IPS-20b (cell line): ENCODE data around the gene CACHD1.
"Not testable (repeated sequence)": the region's sequence is repeated elsewhere in the genome, so short reads cannot be mapped to it uniquely, and the experiment has no call there.

Source experiments
- H3K27ac ChIP-seq: one replicate; pipeline ENCODE4 v1.5.1; 2013; ENCODE audit warnings: low read length
- H3K27me3 ChIP-seq: 2 replicates; pipeline ENCODE4 v1.6.1; 2013; ENCODE audit warnings: mild to moderate bottlenecking, low read length, inconsistent platforms; ENCODE audit not compliant: insufficient read depth
- H3K36me3 ChIP-seq: 2 replicates; pipeline ENCODE4 v1.6.1; 2013; ENCODE audit warnings: low read depth, mild to moderate bottlenecking, inconsistent platforms, low read length, moderate library complexity; ENCODE audit not compliant: insufficient read depth
- H3K4me1 ChIP-seq: 2 replicates; pipeline ENCODE4 v1.6.1; 2013; ENCODE audit warnings: mild to moderate bottlenecking, control low read depth, inconsistent platforms, low read length, moderate library complexity; ENCODE audit not compliant: insufficient read depth
- H3K4me3 ChIP-seq: 2 replicates; pipeline ENCODE4 v1.5.1; 2013; ENCODE audit warnings: mild to moderate bottlenecking, low read length, inconsistent platforms
- H3K9ac ChIP-seq: 2 replicates; pipeline ENCODE4 v1.6.1; 2013; ENCODE audit warnings: low read depth, mild to moderate bottlenecking, inconsistent platforms, low read length, moderate library complexity
- H3K9me3 ChIP-seq: 2 replicates; pipeline ENCODE4 v1.6.1; 2013; ENCODE audit warnings: mild to moderate bottlenecking, low read depth, low read length, inconsistent platforms; ENCODE audit not compliant: insufficient read depth

CACHD1 gene

GRCh38 chr1:64696879-64697278, 226.9 kb downstream of the CACHD1 start:
- Histone ChIP-seq H3K9me3 (no peaks in the 10 kb centered on the region), H3K9ac (no peak overlapping the region), H3K27ac (no peak overlapping the region), H3K4me3 (no peak overlapping the region), H3K36me3 (peaks cover 38% of the 10 kb centered on the region), H3K4me1 (peaks cover 4% of the 10 kb centered on the region; the same call in 1 of the 2 replicates), H3K27me3 (no peaks in the 10 kb centered on the region)

- H3K27me3 ChIP-seq, result no peaks in the 10 kb centered on the region
- H3K9ac ChIP-seq, result 0 out of 2 replicates have a peak overlapping the region, but pooled peaks have one; percentile 37
- peaks cover 13% of the 10 kb centered on the region; the same call in 1 of the 2 replicates for H3K36me3 ChIP-seq
- H3K27ac ChIP-seq, result no peak overlapping the region
- H3K4me3 ChIP-seq, result no peak overlapping the region
- no peaks in the 10 kb centered on the region for H3K9me3 ChIP-seq
- H3K4me1 ChIP-seq, result peaks cover 4% of the 10 kb centered on the region; the same call in 1 of the 2 replicates
These were observed 229.4 kb downstream of the CACHD1 start for GRCh38 chr1:64699327-64699726.

GRCh38 chr1:64701071-64701470, 231.1 kb downstream of the CACHD1 start:
- H3K9me3 ChIP-seq, result no peaks in the 10 kb centered on the region
- no peaks in the 10 kb centered on the region for H3K27me3 ChIP-seq

GRCh38 chr1:64701886-64702285, 232.0 kb downstream of the CACHD1 start:
- Histone ChIP-seq H3K4me1 (peaks cover 4% of the 10 kb centered on the region; the same call in 1 of the 2 replicates), H3K9me3 (no peaks in the 10 kb centered on the region), H3K9ac (no peak overlapping the region), H3K4me3 (no peak overlapping the region), H3K27me3 (no peaks in the 10 kb centered on the region), H3K27ac (no peak overlapping the region), H3K36me3 (no peaks in the 10 kb centered on the region)

More at GRCh38 chr1:64701071-64701470, 231.1 kb downstream of the CACHD1 start:
- H3K4me1 ChIP-seq, result peaks cover 4% of the 10 kb centered on the region; the same call in 1 of the 2 replicates
- peaks cover under 1% of the 10 kb centered on the region; the same call in 1 of the 2 replicates for H3K36me3 ChIP-seq
- H3K4me3 ChIP-seq, result no peak overlapping the region
- no peak overlapping the region for H3K9ac ChIP-seq
- H3K27ac ChIP-seq, result no peak overlapping the region

GRCh38 chr1:64702670-64703069, 232.7 kb downstream of the CACHD1 start:
- not testable (repeated sequence) for H3K9ac ChIP-seq, H3K36me3 ChIP-seq, H3K27me3 ChIP-seq, H3K4me1 ChIP-seq, H3K27ac ChIP-seq, H3K9me3 ChIP-seq, H3K4me3 ChIP-seq

GRCh38 chr1:64703600-64703999, 233.7 kb downstream of the CACHD1 start:
- Histone ChIP-seq H3K9ac (no peak overlapping the region), H3K36me3 (no peaks in the 10 kb centered on the region), H3K9me3 (no peaks in the 10 kb centered on the region), H3K27me3 (no peaks in the 10 kb centered on the region), H3K27ac (no peak overlapping the region), H3K4me1 (peaks cover 4% of the 10 kb centered on the region; the same call in 1 of the 2 replicates), H3K4me3 (no peak overlapping the region)

- Histone ChIP-seq H3K4me1 (no peaks in the 10 kb centered on the region), H3K9me3 (no peaks in the 10 kb centered on the region), H3K9ac (no peak overlapping the region)
These were observed 235.7 kb downstream of the CACHD1 start for GRCh38 chr1:64705591-64705990.

GRCh38 chr1:64711266-64711665, 241.3 kb downstream of the CACHD1 start:
- no peaks in the 10 kb centered on the region for H3K9me3 ChIP-seq
- no peak overlapping the region for H3K9ac ChIP-seq
- H3K36me3 ChIP-seq, result no peaks in the 10 kb centered on the region
- no peaks in the 10 kb centered on the region for H3K27me3 ChIP-seq
- no peak overlapping the region for H3K4me3 ChIP-seq
- no peak overlapping the region for H3K27ac ChIP-seq
- H3K4me1 ChIP-seq, result peaks cover 8% of the 10 kb centered on the region; the same call in 1 of the 2 replicates

More at GRCh38 chr1:64705591-64705990, 235.7 kb downstream of the CACHD1 start:
- H3K27me3 ChIP-seq, result no peaks in the 10 kb centered on the region
- H3K27ac ChIP-seq, result no peak overlapping the region
- H3K36me3 ChIP-seq, result no peaks in the 10 kb centered on the region
- no peak overlapping the region for H3K4me3 ChIP-seq

GRCh38 chr1:64712049-64712448, 242.1 kb downstream of the CACHD1 start:
- no peak overlapping the region for H3K9ac ChIP-seq
- no peak overlapping the region for H3K27ac ChIP-seq
- peaks cover 8% of the 10 kb centered on the region; the same call in 1 of the 2 replicates for H3K4me1 ChIP-seq
- no peaks in the 10 kb centered on the region for H3K9me3 ChIP-seq
- no peaks in the 10 kb centered on the region for H3K36me3 ChIP-seq
- no peaks in the 10 kb centered on the region for H3K27me3 ChIP-seq
- H3K4me3 ChIP-seq, result no peak overlapping the region

- H3K9ac ChIP-seq, result no peak overlapping the region
- no peak overlapping the region for H3K4me3 ChIP-seq
- H3K4me1 ChIP-seq, result peaks cover 8% of the 10 kb centered on the region; the same call in 1 of the 2 replicates
- no peaks in the 10 kb centered on the region for H3K36me3 ChIP-seq
- H3K27ac ChIP-seq, result no peak overlapping the region
- H3K27me3 ChIP-seq, result no peaks in the 10 kb centered on the region
- 0 out of 2 replicates have a peak, but pooled peaks cover 3% of the 10 kb centered on the region for H3K9me3 ChIP-seq
These were observed 245.3 kb downstream of the CACHD1 start for GRCh38 chr1:64715186-64715585.

GRCh38 chr1:64721135-64721534, 251.2 kb downstream of the CACHD1 start:
- Histone ChIP-seq H3K27me3 (no peaks in the 10 kb centered on the region), H3K36me3 (no peaks in the 10 kb centered on the region), H3K4me3 (no peak overlapping the region), H3K9me3 (0 out of 2 replicates have a peak, but pooled peaks cover 3% of the 10 kb centered on the region), H3K4me1 (no peaks in the 10 kb centered on the region), H3K27ac (no peak overlapping the region), H3K9ac (no peak overlapping the region)

- H3K27ac ChIP-seq, result no peak overlapping the region
- no peak overlapping the region for H3K9ac ChIP-seq
- H3K9me3 ChIP-seq, result 0 out of 2 replicates have a peak, but pooled peaks cover 3% of the 10 kb centered on the region
- H3K4me1 ChIP-seq, result no peaks in the 10 kb centered on the region
- no peaks in the 10 kb centered on the region for H3K36me3 ChIP-seq
- H3K4me3 ChIP-seq, result no peak overlapping the region
- no peaks in the 10 kb centered on the region for H3K27me3 ChIP-seq
These were observed 251.7 kb downstream of the CACHD1 start for GRCh38 chr1:64721576-64722145.
